Immature natural killer cell (primary cell): ENCODE results near the gene TAF11. TPM values are rescaled to one million over a fixed set of nuclear protein-coding genes. Genes with fewer than 3 reads are reported as not detected.
"Not testable (repeated sequence)": the region's sequence is repeated elsewhere in the genome, so short reads cannot be mapped to it uniquely, and the experiment has no call there.

ENCODE experiments used
- DNase-seq, 3 donors: peaks; one replicate each; pipeline ENCODE4 v3.0.0; 2022; ENCODE audit warnings: mixed read lengths in 1 of 3
- H3K27ac Mint-ChIP-seq, 6 donors: one replicate each; pipeline ENCODE4 v1.8.0; 2020; ENCODE audit warnings: mixed read lengths in 6 of 6, mild to moderate bottlenecking in 5 of 6, inconsistent platforms in 4 of 6, moderate library complexity in 3 of 6
- H3K27me3 Mint-ChIP-seq, 3 donors: one replicate each; pipeline ENCODE4 v1.8.0; 2020 to 2021; ENCODE audit warnings: low read depth in 3 of 3, mild to moderate bottlenecking in 3 of 3, mixed read lengths in 3 of 3, moderate library complexity in 3 of 3, inconsistent platforms in 1 of 3
- H3K36me3 Mint-ChIP-seq, 3 donors: one replicate each; pipeline ENCODE4 v1.8.0; 2020; ENCODE audit warnings: mixed read lengths in 3 of 3, inconsistent platforms in 2 of 3, mild to moderate bottlenecking in 2 of 3
- H3K4me1 Mint-ChIP-seq, 2 donors: one replicate each; pipeline ENCODE4 v1.8.0; 2020; ENCODE audit warnings: inconsistent platforms in 2 of 2, mild to moderate bottlenecking in 2 of 2, mixed read lengths in 2 of 2, moderate library complexity in 1 of 2
- H3K4me3 Mint-ChIP-seq, 5 donors: one replicate each; pipeline ENCODE4 v1.8.0; 2020; ENCODE audit warnings: mild to moderate bottlenecking in 5 of 5, mixed read lengths in 5 of 5, inconsistent platforms in 3 of 5, moderate library complexity in 3 of 5
- H3K9me3 Mint-ChIP-seq, 6 donors: one replicate each; pipeline ENCODE4 v1.8.0; 2020; ENCODE audit warnings: mild to moderate bottlenecking in 6 of 6, mixed read lengths in 6 of 6, inconsistent platforms in 4 of 6, moderate library complexity in 3 of 6
- polyA plus RNA-seq, 3 donors: library from polyadenylated mRNA; unstranded; fragments of 300-500 nt; fragmentation: Illumina TruSeq; gene quantifications; one replicate each; pipeline ENCODE4 v1.2.3, GENCODE V29; 2021

The TAF11 gene, protein sequence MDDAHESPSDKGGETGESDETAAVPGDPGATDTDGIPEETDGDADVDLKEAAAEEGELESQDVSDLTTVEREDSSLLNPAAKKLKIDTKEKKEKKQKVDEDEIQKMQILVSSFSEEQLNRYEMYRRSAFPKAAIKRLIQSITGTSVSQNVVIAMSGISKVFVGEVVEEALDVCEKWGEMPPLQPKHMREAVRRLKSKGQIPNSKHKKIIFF
- polyA plus RNA-seq, result 10 to 100 TPM; 15.8 to 20.5 (median 20.4) TPM

DNA sequence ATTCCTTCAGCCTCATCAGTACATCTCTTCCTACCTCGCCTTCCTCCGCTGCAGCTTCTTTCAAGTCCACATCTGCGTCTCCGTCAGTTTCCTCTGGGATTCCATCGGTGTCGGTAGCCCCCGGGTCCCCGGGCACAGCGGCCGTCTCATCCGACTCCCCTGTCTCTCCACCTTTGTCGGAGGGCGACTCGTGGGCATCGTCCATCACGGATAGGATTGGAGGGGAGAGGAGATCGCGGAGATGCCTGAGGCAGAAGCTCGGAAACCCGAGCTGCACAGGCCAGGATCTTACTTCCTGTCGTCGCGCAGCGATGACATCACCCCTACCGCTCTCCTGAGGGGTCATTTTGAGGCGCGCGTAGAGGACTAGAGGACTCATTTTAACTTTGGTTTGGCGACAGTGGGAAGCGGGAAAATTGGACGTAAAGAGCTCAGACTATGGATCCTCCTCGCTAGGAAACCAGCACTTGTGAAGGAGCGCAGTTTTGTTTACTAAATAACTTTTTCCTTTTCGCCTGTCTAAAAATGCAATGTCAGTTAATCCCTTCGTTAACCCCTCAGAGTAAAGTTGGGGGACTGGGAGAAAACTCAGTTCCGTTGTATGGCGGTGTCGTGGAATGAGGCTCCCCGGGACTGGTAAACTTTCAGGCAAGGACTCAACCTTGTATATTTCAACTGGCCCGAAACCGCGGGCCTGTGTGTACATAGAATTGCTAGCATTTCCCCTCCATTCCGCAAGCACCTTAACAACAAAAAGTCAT lies at the start of gene TAF11:
TSS of gene TAF11 (minus strand) at position 290 of the 761 bp plus-strand sequence. CDS start at position 205, 85 bp downstream.
- Mint-ChIP-seq H3K27ac (peak within 1 kb of the TSS; percentile 94 to 100 (median 98)), H3K4me1 (peaks cover 52 to 68% of the 10 kb centered on the region in 2 donors), H3K36me3 (peaks cover 0 to 19% (median 0%) of the 10 kb centered on the region in 3 donors)

GRCh38 chr6:34934516-34934915 lies 46.7 kb upstream of the TAF11 start:
- Mint-ChIP-seq H3K9me3 (no peaks in the 10 kb centered on the region), H3K4me3 (no peak overlapping the region), H3K4me1 (peaks cover 1% of the 10 kb centered on the region in 2 donors), H3K36me3 (peaks cover 0 to 6% (median 0%) of the 10 kb centered on the region in 3 donors), H3K27me3 (peaks cover 0 to 4% (median 2%) of the 10 kb centered on the region in 3 donors), H3K27ac (no peak overlapping the region)
- DNase-seq, result no peak

More for the DNA sequence above, at the start of gene TAF11:
- DNase-seq, result peak; percentile 86 to 87 (median 86)
- H3K27me3 Mint-ChIP-seq, result peaks cover 11 to 22% (median 16%) of the 10 kb centered on the region in 3 donors
- H3K4me3 Mint-ChIP-seq, result peak within 1 kb of the TSS; percentile 91 to 100 (median 99)
- no peaks in the 10 kb centered on the region for H3K9me3 Mint-ChIP-seq

DNA sequence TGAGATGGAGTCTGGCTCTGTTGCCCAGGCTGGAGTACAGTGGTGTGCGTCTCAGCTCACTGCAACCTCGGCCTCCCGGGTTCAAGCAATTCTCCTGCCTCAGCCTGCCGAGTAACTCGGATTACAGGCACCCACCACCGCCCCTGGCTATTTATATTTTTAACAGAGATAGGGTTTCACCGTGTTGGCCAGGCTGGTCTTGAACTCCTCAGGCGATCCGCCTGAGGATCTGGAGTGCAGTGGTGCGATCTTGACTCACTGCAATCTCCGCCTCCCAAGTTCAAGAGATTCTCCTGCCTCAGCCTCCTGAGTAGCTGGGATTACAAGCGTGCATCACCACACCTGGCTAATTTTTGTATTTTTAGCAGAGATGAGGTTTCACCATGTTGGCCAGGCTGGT lies 44.4 kb upstream of the TAF11 start:
- not testable (repeated sequence) for H3K27me3 Mint-ChIP-seq, H3K4me3 Mint-ChIP-seq, H3K4me1 Mint-ChIP-seq, H3K9me3 Mint-ChIP-seq, H3K36me3 Mint-ChIP-seq, H3K27ac Mint-ChIP-seq, DNase-seq

DNA sequence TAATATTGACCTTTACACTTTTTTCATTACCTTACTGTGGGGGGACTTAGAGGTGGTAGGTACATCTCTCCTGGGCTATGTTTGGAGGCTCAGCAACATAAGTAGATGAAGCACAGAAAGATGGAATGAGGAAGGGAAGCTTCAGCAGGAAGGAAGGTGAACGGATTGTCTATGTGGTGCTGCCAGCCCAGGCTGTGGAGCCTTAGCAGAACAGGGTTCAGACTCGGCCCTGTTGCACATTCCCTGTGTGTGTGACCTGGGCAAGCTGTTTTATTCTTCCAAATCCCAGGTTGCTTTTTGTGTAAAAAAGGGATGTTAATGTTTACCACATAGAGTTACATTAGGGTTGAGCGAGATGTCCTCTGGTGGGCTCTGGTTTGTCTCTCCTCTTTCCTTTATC lies 42.4 kb upstream of the TAF11 start:
- peaks cover 0 to 1% of the 10 kb centered on the region in 2 donors for H3K4me1 Mint-ChIP-seq
- H3K27ac Mint-ChIP-seq, result no peak overlapping the region
- H3K9me3 Mint-ChIP-seq, result no peaks in the 10 kb centered on the region

GRCh38 chr6:34929241-34929978 lies 41.6 kb upstream of the TAF11 start:
- Mint-ChIP-seq H3K4me1 (peaks cover 0 to 1% of the 10 kb centered on the region in 2 donors), H3K27me3 (peaks cover 0 to 4% (median 2%) of the 10 kb centered on the region in 3 donors), H3K36me3 (peaks cover 0 to 2% (median 0%) of the 10 kb centered on the region in 3 donors), H3K27ac (no peak overlapping the region), H3K4me3 (no peak overlapping the region), H3K9me3 (no peaks in the 10 kb centered on the region)
- no peak for DNase-seq

More for the DNA sequence above, 42.4 kb upstream of the TAF11 start:
- Mint-ChIP-seq H3K36me3 (peaks cover 0 to 6% (median 0%) of the 10 kb centered on the region in 3 donors), H3K27me3 (peaks cover 0 to 4% (median 2%) of the 10 kb centered on the region in 3 donors), H3K4me3 (no peak overlapping the region)
- DNase-seq, result no peak

DNA sequence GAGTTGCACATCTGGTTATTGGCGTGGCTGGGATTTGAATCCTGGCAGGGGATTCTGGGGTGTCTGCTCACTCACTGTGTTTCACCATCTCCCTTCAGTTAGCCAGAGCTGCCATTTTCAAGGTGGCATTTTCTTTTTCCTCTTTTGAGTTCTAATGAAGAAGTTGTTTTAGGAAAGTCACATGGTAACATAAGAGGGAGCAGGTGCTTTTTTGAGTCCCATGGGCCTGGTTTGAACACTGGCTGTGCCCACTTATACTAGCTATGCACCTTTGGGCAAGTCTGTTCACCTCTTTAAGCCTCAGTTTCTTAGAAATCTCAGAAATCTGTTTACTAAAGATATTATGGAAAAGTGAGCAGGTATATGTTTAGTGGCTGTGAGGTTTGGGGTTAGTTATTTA lies 40.9 kb upstream of the TAF11 start:
- H3K27me3 Mint-ChIP-seq, result peaks cover 0 to 4% (median 2%) of the 10 kb centered on the region in 3 donors
- H3K27ac Mint-ChIP-seq, result no peak overlapping the region
- no peak for DNase-seq
- H3K4me1 Mint-ChIP-seq, result peaks cover 0 to 2% of the 10 kb centered on the region in 2 donors
- no peak overlapping the region for H3K4me3 Mint-ChIP-seq
- H3K36me3 Mint-ChIP-seq, result no peaks in the 10 kb centered on the region
- no peaks in the 10 kb centered on the region for H3K9me3 Mint-ChIP-seq

DNA sequence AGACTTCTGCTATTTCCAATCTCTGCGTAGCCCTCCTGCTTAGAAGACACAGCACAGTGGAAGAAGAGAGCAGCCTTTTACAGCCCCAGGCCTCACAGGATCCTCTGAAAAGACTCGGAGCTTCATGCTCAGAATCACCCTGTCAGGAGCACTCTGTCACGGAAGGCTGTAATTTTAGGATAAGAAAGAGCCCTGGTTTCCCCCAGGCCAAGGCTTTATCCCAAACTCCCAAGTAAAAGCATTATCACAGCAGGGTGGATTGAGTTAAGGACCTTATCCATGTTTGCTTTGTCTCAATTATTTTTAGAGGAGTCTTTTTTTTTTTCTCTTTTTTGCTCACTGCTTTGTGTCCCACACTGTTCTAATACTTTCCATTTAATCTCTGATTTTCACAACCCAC lies 40.4 kb upstream of the TAF11 start:
- Mint-ChIP-seq H3K36me3 (no peaks in the 10 kb centered on the region), H3K4me3 (no peak overlapping the region)

DNA sequence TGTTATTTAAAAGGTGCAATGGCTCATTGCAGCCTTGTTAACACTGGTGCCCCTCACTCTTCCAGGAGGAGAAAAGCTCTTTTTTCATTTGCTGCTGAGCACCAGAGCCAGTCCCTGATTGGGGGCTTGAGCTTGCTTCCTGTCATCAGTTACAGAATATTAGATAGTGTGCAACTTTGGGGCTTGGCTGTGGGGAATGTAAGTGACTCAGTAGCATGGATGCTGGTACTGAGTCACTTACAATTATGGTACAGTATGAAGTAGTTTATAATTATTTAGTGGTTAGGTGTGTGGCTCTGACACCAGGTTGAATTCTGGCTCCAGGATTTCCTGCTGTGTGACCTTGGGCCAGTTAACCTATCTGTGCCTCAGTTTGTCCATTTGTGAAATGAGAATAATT lies 38.8 kb upstream of the TAF11 start:
- Mint-ChIP-seq H3K4me1 (peaks cover 0 to 4% of the 10 kb centered on the region in 2 donors), H3K27me3 (peaks cover 0 to 3% (median 2%) of the 10 kb centered on the region in 3 donors), H3K4me3 (no peak overlapping the region), H3K27ac (no peak overlapping the region), H3K36me3 (no peaks in the 10 kb centered on the region), H3K9me3 (no peaks in the 10 kb centered on the region)
- no peak for DNase-seq

More for the DNA sequence above, 40.4 kb upstream of the TAF11 start:
- no peak overlapping the region for H3K27ac Mint-ChIP-seq
- H3K4me1 Mint-ChIP-seq, result peaks cover 0 to 4% of the 10 kb centered on the region in 2 donors
- DNase-seq, result no peak
- H3K9me3 Mint-ChIP-seq, result no peaks in the 10 kb centered on the region
- H3K27me3 Mint-ChIP-seq, result peaks cover 0 to 4% (median 2%) of the 10 kb centered on the region in 3 donors

- DNase-seq, result no peak
- Mint-ChIP-seq H3K4me1 (peaks cover 0 to 3% of the 10 kb centered on the region in 2 donors), H3K36me3 (no peaks in the 10 kb centered on the region), H3K4me3 (no peak overlapping the region), H3K27me3 (peaks cover 0 to 3% (median 2%) of the 10 kb centered on the region in 3 donors), H3K9me3 (no peaks in the 10 kb centered on the region), H3K27ac (no peak overlapping the region)
Observed at GRCh38 chr6:34924831-34925625, 37.2 kb upstream of the TAF11 start.

DNA sequence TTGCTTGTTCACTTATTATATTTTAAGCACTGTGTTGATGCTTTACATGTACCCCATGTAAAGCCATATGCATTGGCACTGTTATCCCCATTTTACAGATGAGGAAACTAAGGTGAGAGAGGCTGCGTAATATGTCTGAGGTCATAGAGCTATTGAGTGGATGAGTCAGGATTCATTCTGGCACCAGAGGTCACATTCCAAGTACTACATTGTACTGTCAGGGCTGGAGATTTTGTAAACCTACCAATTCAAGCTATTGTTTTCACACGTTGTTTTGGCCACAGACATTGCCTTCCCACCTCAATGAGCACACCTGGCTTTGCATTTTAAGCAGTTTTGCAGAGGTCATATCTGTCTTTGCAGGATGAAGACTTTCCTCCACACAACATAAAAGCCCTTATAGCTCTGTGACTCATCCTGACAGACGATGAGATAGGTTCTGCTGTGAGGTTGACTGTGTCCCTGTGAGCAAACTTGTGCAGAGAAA lies 34.4 kb upstream of the TAF11 start:
- peaks cover 0 to 3% (median 0%) of the 10 kb centered on the region in 3 donors for H3K27me3 Mint-ChIP-seq
- no peaks in the 10 kb centered on the region for H3K9me3 Mint-ChIP-seq
- DNase-seq, result no peak
- no peak overlapping the region for H3K4me3 Mint-ChIP-seq
- no peak overlapping the region for H3K27ac Mint-ChIP-seq
- peaks cover 8 to 9% of the 10 kb centered on the region in 2 donors for H3K4me1 Mint-ChIP-seq
- no peaks in the 10 kb centered on the region for H3K36me3 Mint-ChIP-seq

- Mint-ChIP-seq H3K27ac (no peak overlapping the region), H3K4me3 (no peak overlapping the region), H3K9me3 (no peaks in the 10 kb centered on the region), H3K36me3 (no peaks in the 10 kb centered on the region), H3K4me1 (peaks cover 8 to 9% of the 10 kb centered on the region in 2 donors), H3K27me3 (peaks cover 0 to 3% (median 0%) of the 10 kb centered on the region in 3 donors)
- no peak for DNase-seq
Observed at GRCh38 chr6:34920097-34920496, 32.3 kb upstream of the TAF11 start.

GRCh38 chr6:34919651-34920050 lies 31.8 kb upstream of the TAF11 start:
- peaks cover 8 to 9% of the 10 kb centered on the region in 2 donors for H3K4me1 Mint-ChIP-seq
- no peak overlapping the region for H3K4me3 Mint-ChIP-seq
- H3K27me3 Mint-ChIP-seq, result peaks cover 0 to 3% (median 0%) of the 10 kb centered on the region in 3 donors
- DNase-seq, result no peak
- H3K36me3 Mint-ChIP-seq, result no peaks in the 10 kb centered on the region
- no peaks in the 10 kb centered on the region for H3K9me3 Mint-ChIP-seq
- H3K27ac Mint-ChIP-seq, result no peak overlapping the region
